ENCODE measurements around the gene GAPT.

GAPT gene

GRCh38 chr5:58505502-58505901 lies 14.3 kb downstream of the GAPT start (continued):
- TF ChIP-seq ZNF488 (tag by site-specific recombination; IDR thresholded peaks at IDR 0.05) (no peak), ZNF473 (tag by site-specific recombination; IDR thresholded peaks at IDR 0.05) (no peak), ZNF18 (tag by site-specific recombination; IDR thresholded peaks at IDR 0.05) (no peak)

- TF ChIP-seq ZNF521 (tag by site-specific recombination; IDR thresholded peaks at IDR 0.05): no peak
- no peak for TF ChIP-seq ZSCAN18 (tag by site-specific recombination; IDR thresholded peaks at IDR 0.05)
- no peak for TF ChIP-seq ZBTB49 (tag by site-specific recombination; IDR thresholded peaks at IDR 0.05; ENCODE audit: low read depth)
- TF ChIP-seq ZNF23 (tag by site-specific recombination; IDR thresholded peaks at IDR 0.05; ENCODE audit: borderline replicate concordance): no peak
- no peak for TF ChIP-seq ZNF112 (tag by site-specific recombination; IDR thresholded peaks at IDR 0.05)
- no peak for TF ChIP-seq ZNF692 (tag by site-specific recombination; IDR thresholded peaks at IDR 0.05)
- no peak for TF ChIP-seq ZNF350 (tag by site-specific recombination; IDR thresholded peaks at IDR 0.05)
- no peak for TF ChIP-seq ZNF174 (tag by site-specific recombination; IDR thresholded peaks at IDR 0.05)
- no peak for TF ChIP-seq ZNF280D (tag by site-specific recombination; IDR thresholded peaks at IDR 0.05)
- no peak for TF ChIP-seq ZNF473 (tag by site-specific recombination; IDR thresholded peaks at IDR 0.05)
- TF ChIP-seq ZBTB48 (tag by site-specific recombination; IDR thresholded peaks at IDR 0.05): no peak
- TF ChIP-seq ZNF776 (tag by site-specific recombination; IDR thresholded peaks at IDR 0.05; ENCODE audit: borderline replicate concordance): no peak
- TF ChIP-seq MZF1 (tag by site-specific recombination; IDR thresholded peaks at IDR 0.05; ENCODE audit: borderline replicate concordance): no peak
- no peak for TF ChIP-seq ZNF677 (tag by site-specific recombination; IDR thresholded peaks at IDR 0.05)
- TF ChIP-seq ZNF138 (tag by site-specific recombination; IDR thresholded peaks at IDR 0.05; ENCODE audit: borderline replicate concordance): no peak
- no peak for TF ChIP-seq ZNF830 (tag by site-specific recombination; IDR thresholded peaks at IDR 0.05; ENCODE audit: low read depth)
- TF ChIP-seq ZNF366 (tag by site-specific recombination; conservative IDR thresholded peaks at IDR 0.05): no peak
- TF ChIP-seq KLF9 (tag by site-specific recombination; IDR thresholded peaks at IDR 0.05; ENCODE audit: low read depth): no peak
- TF ChIP-seq ZNF16 (tag by site-specific recombination; IDR thresholded peaks at IDR 0.05; ENCODE audit: low read depth): no peak
- no peak for TF ChIP-seq ZFP41 (tag by site-specific recombination; IDR thresholded peaks at IDR 0.05; ENCODE audit: borderline replicate concordance)
- no peak overlapping the region for H3K4me3 ChIP-seq (ENCODE audit: low read depth, low read length)
- CTCF ChIA-PET: interaction anchor here (0.9 to 2.5 kb wide), 2 partner anchors 344 to 727 kb away, joined by 3 to 13 read pairs; no protein-coding TSS in a partner anchor
- H3K4me1 ChIP-seq (ENCODE audit: control insufficient read depth, insufficient read depth, low read length): no peaks in the 10 kb centered on the region
- POLR2A ChIA-PET: interaction anchor here (0.6 kb wide), 1 partner anchor 22 kb away, joined by 4 read pairs; no protein-coding TSS in a partner anchor
- H3K36me3 ChIP-seq (ENCODE audit: control insufficient read depth in 2 of 2, insufficient read depth in 1 of 2, low read length in 2 of 2): no peaks in the 10 kb centered on the region
- H3K9me3 ChIP-seq (ENCODE audit: control insufficient read depth, insufficient read depth, low read depth, low read length): no peaks in the 10 kb centered on the region
- H3K27ac ChIP-seq (ENCODE audit: extremely low read depth, low read depth, low read length): no peak overlapping the region
Observed at GRCh38 chr5:58505971-58506640, 14.9 kb downstream of the GAPT start.

Data from HEK293 (cell line).